Activated T-cell treated with anti-CD3 and anti-CD28 coated beads, Interleukin-2, amount 50 U/mL, for 48 hours (primary cell): Measurements from ENCODE around the gene PTPRT.

Experiments
- DNase-seq, 2 experiments: peaks; one replicate each; pipeline ENCODE4 v3.0.0-alpha.2; 2020

PTPRT gene

DNA sequence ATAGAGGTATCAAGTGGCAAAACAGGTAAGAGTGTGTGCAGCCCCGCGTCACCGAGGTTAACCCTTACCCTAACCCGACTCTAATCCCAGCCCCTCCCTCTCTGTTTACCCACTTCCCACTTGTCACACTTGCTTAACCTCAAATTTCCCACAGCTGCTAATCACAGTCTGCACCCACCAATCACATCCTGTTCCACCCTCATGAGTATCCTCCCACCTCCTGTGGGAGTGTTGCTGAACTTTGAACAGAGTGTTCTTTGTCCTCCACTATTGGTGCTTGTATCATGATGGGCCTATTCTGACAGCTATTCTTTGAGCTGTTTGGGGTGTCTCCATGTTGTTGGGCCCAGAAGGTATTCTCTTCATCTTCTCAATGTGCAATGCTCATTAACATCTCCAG is 487.8 kb downstream of the PTPRT start:
- no peak for DNase-seq

DNA sequence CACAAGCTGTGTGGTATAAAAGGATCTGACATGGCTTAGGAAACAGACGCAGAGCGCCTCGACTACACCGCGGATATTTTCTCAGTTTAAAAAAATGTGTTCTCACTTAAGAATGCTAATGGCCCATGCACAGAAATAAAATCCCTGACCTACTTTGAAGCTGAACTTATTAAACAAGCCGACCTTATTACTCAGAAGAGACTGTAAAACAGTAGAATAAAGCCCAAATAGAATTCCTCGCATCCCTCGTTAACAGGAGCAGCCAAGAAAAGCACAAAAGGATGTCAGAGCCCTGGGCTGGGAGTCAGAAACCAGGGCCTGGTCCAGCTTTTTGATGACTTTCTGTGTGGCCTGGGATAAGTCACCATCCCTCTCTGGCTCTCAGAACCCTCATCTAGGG is 489.3 kb downstream of the PTPRT start:
- DNase-seq: no peak

DNA sequence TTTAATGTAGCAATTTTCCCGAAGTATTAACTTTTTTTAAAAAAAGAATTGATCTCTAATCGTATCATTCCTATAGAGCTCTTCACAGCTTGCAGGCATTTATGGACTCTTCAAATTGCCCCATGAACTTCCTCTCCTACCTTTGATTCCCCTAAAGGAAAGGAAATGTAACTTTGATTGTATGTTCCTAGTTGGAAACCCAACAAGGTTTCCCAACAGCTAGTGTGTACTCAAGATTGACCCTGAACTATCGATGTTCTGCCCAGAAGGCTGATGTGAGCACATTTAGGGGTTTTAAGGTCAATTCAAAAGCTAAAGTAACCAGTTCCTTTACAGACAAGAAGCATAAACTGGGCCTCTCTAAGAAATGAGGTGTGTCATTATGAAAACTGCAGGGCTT is 491.7 kb downstream of the PTPRT start:
- DNase-seq: no peak

DNA sequence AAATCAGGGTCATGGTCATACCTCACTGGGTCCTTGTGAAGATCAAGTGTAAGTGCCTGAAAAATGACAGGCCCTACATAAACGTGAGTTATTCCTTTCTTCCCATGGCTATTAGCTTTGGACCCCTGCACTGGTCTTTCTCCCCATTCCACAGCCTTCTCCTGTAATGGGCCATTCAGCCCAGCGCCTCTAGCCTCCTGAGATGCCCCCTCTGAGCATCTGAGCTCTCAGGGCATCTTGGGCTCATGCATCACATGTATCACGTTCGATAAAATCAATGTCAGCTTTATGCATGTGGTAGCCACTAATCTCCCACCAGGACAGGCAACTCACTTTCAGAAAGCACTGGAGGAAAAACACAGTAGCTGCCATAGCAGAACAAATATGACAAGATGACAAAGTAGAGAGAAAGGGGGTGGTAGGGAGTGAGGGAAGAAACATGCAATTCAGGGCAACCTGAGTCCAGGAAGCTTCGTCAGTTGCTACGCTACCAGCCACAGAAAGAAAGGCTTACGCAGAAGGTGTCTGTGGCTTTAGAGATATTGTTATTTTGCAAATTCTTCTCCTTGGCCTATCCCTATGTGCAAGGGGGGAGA is 498.8 kb downstream of the PTPRT start:
- no peak for DNase-seq

DNA sequence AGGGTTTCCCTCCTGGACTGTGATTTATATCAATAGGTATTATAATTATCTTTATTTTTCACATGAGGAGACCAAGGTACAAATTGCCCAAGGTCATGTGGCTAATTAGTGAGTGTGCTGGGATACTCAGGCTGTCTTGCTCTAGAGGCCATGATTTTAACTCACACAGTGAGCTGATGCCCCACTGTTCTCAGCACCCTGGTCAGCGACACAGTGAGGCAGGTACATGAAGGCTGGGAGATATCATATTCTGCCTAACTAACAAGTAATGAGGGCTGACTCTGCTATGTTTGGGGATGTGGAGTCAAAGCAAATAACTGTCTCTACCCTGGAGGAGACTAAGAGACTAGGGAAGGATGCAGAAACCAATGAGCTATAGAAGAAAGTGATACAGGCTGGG is 501.1 kb downstream of the PTPRT start:
- DNase-seq: no peak

DNA sequence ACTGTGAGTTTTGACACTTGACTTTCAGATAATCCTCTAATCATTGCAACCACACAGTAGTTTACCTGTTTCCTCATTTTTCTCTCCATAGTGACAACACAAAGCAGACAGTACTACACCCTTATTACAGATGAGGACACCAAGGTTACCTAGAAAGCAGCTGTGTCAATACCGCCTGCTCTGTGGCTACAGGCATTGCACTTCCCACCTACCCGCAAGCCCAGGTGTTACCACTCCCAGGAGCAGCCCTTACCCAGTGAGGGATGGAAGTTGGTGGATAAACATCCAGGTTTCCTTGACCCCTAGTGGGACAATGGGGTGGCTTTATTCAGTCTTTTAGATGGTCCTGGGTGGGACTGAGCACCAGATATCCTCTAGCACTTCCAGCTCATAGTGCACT is 503.6 kb downstream of the PTPRT start:
- DNase-seq: no peak

DNA sequence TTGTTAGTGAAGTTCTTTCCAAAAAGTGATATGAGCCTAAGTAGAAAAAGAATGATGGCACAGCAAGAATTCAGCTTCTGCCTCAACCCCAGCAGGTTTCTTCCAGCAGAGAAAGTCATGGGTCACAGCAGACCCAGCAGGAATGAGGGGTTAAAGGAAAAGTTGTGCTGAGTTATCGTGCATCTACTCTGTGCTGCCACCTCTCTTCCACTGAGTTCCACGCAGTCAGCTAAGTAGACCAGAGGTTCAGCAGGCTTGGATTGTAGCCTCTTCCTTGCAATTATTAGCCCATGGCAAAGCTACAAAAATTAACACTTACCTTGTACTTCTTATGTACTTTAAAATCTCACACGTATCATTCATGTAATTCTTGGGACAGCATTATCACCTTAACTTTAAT is 510.8 kb downstream of the PTPRT start:
- DNase-seq: no peak

DNA sequence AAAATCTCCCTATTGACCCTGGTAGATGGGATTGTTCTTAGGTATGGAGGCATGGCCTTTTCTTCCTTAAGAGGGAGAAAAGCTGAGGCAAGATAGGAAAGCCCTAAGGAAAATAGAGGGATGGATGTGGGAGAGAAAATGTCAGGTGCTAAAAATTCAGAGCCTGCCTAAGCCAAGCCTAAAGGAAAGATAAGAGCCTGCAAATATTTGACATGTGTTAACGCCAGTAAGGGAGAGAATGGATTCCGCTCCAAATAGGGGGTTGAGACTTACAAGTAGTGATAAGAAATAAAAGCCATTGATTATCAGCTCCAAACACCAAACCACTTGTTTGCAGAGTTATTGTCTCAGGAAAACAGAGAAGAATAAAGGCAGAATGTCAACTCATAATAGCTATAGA is 533.6 kb downstream of the PTPRT start:
- no peak for DNase-seq

DNA sequence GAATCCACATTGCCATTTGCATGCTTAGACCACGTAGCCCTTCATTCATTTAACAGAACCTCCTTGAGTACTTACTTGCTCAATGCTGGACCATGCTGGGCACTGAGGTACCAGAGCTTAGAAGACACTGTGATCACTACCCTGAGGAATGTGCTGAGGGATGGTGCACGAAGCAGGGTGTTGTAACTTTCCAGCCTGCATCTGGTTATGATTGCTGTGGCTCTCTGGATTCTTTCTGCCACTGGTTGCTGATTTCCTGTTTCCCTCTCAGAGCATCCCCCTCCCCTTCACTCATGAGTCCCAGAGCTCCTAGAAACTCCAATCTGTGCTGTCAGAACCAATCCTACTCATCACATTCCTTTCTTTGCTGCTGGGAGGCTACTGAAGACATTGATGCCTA is 537.4 kb downstream of the PTPRT start:
- DNase-seq: no peak

DNA sequence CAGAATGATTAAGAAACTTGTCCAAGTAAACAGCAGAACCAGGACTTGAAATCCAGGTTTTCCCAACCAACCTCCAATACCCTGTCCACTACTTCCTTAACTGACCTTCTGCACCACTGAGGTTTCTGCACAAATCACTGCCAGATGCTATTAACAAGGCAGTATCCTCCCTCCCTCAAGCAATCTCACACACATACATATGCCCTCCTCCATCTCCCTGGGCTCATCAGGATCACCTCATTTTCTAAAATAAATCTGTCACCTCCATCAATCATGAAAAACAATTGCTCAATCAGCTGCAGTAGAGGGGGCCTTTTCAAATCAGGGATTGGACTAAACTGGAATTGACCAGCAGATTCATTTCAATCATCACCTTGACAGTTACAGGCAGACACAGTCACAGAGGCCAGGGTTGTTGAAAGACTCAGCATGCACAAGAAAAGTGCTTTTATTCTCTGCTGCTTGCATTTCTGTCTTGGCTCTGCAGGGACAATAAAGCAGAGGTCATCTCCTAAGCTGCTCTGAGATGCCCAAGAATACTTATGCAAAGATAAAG is 539.4 kb downstream of the PTPRT start:
- no peak for DNase-seq

DNA sequence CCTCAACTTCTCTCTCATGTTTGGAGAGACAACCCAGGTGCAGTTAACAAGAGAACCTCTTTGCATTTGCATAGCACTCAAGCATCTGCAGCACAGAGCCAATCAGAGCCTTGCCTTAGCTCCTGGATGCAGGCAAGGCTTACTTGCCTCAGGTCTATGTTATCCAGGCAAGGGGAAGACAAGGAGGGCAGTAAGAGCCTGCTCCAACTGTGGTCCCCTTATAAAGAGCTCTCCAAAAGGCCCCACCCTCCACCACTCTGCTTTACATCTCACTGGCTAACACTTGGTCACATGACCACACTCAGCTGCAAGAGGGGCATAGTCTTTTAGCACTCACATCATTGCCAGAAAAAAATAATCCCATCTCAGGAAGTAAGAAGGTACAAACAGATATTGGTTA is 540.0 kb downstream of the PTPRT start:
- no peak for DNase-seq

DNA sequence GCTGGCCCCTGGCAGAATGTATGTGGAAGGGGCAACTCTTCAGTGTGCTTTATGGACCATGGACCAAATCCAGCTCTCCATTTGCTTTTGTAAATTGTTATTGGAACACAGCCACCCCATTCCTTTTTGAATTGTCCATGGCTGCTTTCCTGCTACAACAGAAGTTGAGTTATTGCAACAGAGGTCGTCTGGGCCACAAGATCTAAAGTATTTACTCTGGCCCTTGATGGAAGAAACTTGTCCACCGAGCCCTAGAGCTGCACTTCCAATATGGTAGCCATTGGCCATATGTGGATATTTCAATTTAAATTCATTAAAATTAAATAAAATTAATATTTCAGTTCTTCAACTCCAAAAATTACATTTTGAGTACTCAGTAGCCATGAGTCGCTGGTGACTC is 543.5 kb downstream of the PTPRT start:
- DNase-seq: no peak

DNA sequence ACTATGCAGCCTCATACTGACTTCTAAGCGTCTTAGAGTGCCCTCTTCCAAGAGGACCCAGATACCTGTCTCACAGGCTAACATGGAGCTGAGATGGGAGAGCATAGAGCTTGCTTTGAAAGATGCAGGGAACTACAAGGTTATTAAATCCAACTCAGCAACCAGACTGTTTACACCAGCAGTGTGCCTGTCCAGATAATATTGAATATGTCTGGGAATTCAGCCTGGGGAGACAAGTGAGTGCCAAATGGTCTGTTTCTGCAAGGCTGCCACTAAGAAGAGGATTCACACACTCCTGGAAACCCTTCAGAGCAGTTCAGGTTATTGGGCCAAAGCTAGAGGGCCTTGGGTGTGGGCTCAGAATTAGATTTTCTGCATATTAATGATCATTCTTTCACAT is 547.8 kb downstream of the PTPRT start:
- DNase-seq: no peak

DNA sequence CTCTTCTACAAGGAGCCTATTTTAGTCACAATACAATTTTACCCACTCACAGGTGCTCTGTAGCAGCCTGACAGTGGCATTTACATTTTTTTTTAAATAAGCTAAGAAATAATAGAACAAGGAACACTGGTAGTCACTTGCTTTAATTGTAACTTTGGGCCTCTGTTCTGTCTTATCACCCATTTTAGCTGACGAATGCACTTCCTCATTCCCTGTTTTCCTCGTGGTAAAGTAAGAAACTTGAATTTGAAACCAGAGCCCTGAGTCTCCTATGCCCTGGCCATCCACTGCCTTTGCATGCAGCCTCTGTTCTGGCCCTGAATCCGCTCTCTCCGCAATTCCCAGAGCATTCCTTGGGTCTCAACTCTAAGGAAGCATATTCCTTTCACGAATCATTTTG is 550.6 kb downstream of the PTPRT start:
- DNase-seq: no peak

DNA sequence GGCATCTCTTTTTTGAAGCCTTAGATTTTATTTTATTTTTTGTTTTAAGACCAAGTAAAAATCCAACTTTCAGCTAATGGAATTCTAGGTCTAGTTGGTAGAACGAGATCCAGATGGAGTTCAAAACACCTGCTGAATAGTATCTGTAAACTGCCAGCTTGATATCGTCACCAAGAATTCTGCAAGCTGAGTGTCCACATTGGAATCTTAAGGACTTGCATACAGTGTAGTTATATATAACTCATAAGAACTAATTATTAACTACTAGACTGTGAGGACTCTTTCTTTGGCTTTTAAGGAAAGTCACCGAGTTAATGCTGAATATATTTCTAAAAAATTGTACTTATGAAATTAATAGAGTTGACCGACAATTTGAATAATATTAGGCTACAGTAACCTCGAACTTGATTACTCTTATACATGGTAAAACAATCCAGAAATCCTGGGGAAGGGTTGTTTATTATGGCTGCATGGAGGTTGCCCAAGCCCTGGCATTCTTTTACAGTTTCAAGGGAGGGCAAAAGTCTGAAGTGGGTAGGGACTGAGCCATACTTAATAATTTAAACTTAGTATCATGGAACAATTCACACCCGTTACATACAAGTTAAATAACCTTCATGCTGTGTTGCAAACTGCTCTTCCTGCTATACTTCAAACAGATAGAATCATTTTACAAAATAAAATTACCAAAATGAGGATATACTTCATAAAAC is 553.9 kb downstream of the PTPRT start:
- DNase-seq: no peak

DNA sequence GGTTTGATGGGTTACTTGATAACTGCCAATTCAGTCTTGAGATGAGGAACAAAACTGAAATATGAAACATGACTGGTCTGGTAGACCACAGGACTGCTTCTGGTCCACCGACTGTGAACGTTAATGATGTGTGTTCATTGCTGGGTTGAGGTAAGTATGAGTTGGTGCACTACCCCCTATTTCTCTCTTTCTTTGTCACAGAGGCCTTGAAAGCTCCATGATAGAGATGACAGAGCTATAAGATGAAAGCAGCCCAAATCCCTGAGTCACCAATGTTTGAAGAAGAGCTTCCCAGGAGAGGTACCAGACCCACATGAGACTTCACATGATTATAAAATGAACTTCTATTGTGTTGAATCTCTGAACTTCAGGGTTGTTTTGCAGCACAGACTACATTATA is 555.5 kb downstream of the PTPRT start:
- DNase-seq: no peak

DNA sequence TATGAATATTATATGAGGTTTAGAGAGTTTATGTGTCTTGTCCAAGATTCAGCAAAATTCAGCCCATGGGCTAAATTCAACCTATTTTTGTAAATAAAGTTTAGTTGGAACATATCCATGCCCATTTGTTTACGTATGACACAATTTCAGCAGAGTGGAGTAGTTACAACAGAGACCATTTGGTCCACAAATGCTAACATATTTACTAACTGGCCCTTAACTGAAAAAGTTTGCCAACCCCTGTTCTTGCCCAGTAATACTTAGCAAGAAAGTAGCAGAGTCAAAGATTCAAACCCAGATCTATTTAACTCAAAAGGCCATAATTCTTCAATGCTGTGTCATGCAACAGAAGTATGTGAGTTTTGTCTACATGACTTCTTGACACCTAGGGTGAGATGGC is 561.0 kb downstream of the PTPRT start:
- DNase-seq: no peak

DNA sequence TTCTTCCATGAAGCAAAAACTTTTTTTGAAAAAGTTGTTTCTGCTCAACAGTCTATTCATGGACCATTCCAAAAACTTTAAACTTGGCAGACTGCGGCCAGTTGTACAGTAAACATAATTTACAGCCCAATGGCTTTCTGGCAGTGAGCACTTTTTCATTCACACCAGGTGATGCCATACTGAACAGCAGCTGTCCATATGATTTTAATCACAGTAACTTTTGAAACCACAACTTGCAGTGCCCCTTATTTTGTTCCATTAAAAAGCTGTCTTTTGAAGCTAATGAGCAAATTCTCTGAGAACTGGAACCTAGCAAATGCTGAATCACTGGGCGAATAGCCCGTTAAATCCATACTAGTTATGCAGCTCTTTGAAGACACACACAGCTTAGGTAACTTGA is 576.6 kb downstream of the PTPRT start:
- no peak for DNase-seq

DNA sequence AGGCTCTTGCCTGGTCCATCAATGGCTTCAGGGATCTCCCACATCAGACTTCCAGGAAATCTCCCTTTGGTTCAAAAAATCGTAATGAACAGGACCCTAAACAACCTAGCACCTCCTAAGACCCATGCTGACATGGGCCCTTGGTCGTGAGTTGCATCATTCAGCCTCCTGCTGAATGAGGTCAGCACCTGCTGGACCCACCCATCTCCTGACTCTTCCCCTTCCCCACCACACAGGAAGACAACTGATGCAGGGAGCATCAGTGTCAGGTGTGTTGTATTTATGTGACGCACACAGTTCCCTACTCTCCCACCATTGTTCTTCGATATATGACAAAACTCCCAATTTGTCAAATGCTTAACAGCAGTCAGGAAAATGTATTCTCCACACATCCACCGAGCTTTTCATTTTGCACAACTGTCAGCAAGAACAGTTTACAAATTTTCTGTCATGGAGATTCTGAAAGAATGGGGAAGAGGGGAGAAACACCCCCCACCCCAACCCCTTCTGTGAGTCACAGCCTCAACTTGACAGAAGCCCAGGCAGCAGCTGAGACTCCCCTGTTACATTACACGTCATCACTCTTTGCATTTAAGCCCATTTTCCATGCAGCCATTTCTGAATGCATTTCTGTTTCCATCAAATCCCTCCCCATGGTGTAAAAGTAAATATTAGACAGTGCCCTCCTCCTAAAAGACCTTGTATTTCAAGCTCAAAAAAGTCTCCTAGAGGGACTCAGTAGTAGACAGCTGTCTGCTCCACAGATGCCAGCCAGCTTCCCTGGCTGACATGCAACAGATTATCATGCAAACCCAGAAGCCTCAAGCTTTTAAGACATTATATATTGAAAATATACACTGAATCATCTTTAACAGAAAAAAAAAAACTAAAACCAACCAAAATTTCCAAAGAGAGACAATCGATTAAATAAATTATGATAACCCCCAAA is 577.5 kb downstream of the PTPRT start:
- DNase-seq: no peak

DNA sequence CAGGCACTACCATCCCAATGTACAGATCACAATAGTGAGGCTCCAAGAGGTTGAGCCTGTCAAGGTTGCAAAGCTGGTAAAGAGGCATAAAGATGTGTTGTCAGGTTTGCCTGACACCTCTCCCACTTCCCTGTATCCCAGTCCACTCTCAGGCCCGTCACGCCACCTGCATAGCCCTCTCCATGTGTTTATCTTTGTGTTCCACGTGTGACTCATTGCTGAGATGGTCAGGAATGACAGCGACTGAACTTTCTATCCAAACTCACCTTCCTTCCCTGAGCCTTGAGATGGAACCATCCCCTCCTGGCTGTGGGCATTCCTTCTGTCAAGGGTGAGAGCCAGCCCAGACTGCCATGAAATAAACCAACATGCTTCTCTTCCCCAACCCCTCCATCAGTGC is 578.3 kb downstream of the PTPRT start:
- DNase-seq: no peak

DNA sequence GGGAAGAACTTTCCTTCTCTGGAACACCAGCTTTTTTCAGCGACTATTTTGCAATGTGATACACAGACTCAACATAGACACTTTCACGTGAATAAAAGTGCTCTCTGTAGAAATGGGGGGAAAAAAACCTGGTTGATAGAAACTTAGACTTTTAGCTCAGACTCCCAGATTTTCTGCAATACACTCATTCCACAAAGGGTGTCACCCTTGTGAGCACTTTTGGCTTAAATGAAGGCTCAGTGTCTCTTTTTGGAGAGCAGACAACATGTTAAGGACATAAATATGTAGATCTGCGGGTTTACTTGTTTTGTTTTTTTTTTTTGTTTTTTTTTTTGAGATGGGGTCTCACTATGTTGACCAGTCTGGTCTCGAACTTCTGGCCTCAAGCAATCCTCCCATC is 579.6 kb downstream of the PTPRT start:
- no peak for DNase-seq

DNA sequence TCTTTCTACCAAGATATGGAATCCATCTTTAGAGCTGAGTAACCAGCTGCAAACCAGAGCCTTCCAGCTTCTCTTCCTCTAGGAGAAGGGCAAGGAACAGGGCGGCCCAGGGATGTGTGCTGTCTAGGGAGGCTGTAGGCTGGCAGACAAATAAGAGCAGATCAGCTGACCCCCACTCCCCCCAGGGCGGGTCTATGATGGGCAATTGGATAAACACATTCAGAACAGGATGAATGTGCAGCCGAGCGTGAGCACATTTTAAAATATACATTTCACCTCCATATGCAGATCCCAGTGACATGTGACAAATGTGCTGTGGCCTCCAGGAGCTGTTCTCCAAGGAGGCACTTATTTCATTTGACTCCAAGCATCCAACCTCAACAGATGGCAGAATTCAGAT is 580.1 kb downstream of the PTPRT start:
- DNase-seq: no peak
